Endothelial cell of umbilical vein (primary cell): ENCODE measurements around the gene ITPKB.

Experiments
- EZH2 ChIP-seq: IDR thresholded peaks from 2 replicates; pipeline ENCODE4 v1.6.1; 2012; ENCODE audit warnings: borderline replicate concordance, low read depth, mild to moderate bottlenecking, moderate library complexity, low read length, inconsistent platforms; ENCODE audit not compliant: severe bottlenecking
- FOS ChIP-seq: IDR thresholded peaks from 2 replicates; pipeline ENCODE4 v1.6.1; 2011; ENCODE audit warnings: mild to moderate bottlenecking, low read length, moderate library complexity, borderline replicate concordance; ENCODE audit not compliant: insufficient read depth
- JUN ChIP-seq: IDR thresholded peaks from 2 replicates; pipeline ENCODE4 v1.6.1; 2011; ENCODE audit warnings: borderline replicate concordance, low read depth; ENCODE audit not compliant: insufficient read length, insufficient read depth
- POLR2A ChIP-seq: IDR thresholded peaks from 2 replicates; pipeline ENCODE4 v1.6.1; 2012; ENCODE audit warnings: low read depth, mild to moderate bottlenecking, control low read depth, low read length
- TF ChIP-seq, protein P1 (sequence below), 2 donors: IDR thresholded peaks; 1 replicate in 1 of 2; 2 replicates in 1 of 2; pipeline ENCODE4 v1.5.1; 2011; ENCODE audit warnings: low read length in 2 of 2, mild to moderate bottlenecking in 2 of 2, moderate library complexity in 2 of 2, control low read depth in 1 of 2, inconsistent platforms in 1 of 2, low read depth in 1 of 2; ENCODE audit not compliant: insufficient read depth in 1 of 2; ENCODE audit errors: extremely low read depth in 1 of 2

DNA sequence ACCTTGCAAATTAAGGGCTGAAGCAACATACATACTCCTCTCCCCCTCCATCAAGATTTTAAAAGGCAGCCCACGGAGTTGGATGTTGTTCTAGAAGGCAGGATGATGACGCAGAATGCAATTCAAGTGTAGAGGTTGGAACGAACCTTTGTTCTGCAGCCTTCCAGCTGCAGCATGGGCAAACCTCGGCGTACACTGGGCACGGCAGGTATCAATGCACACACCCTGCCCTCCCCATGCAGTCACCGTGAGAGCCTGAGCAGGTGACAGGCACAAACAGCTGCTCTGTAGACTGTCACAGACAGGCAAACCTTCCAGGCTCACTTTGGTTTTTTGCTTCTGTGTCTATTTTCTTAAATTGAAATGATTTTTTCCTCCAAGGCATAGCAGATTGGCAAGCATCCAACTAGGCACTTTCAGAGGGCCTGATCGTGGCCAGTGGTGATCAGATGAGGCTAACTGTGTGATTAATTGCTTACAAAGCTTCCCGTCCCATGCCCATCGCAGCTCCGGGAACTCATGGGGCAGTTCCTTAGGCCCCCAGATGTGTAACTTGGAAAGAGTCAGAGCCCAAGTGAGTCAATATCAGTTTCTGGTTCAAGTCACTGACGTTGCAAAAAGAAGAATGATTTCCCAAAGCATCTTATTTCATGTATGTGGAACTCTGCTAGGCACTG, 82.3 kb downstream of the ITPKB start:
- no peak for TF ChIP-seq JUN
- TF ChIP-seq EZH2: no peak
- TF ChIP-seq, protein P1, sequence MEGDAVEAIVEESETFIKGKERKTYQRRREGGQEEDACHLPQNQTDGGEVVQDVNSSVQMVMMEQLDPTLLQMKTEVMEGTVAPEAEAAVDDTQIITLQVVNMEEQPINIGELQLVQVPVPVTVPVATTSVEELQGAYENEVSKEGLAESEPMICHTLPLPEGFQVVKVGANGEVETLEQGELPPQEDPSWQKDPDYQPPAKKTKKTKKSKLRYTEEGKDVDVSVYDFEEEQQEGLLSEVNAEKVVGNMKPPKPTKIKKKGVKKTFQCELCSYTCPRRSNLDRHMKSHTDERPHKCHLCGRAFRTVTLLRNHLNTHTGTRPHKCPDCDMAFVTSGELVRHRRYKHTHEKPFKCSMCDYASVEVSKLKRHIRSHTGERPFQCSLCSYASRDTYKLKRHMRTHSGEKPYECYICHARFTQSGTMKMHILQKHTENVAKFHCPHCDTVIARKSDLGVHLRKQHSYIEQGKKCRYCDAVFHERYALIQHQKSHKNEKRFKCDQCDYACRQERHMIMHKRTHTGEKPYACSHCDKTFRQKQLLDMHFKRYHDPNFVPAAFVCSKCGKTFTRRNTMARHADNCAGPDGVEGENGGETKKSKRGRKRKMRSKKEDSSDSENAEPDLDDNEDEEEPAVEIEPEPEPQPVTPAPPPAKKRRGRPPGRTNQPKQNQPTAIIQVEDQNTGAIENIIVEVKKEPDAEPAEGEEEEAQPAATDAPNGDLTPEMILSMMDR (IDR thresholded peaks at IDR 0.05; ENCODE audit: extremely low read depth in 1 of 2, insufficient read depth in 1 of 2, low read depth in 1 of 2, low read length in 2 of 2): no peak
- TF ChIP-seq FOS: no peak
- TF ChIP-seq POLR2A: no peak
